Nephron progenitor cell (in vitro differentiated cells): ENCODE results near the gene MMP21.

Experiments
- DNase-seq: peaks from one replicate; pipeline ENCODE4 v3.0.0; 2021
- H3K27ac Mint-ChIP-seq: 2 replicates; pipeline ENCODE4 v1.8.0; 2021; ENCODE audit warnings: mild to moderate bottlenecking, moderate library complexity, mixed read lengths
- H3K27me3 Mint-ChIP-seq: 2 replicates; pipeline ENCODE4 v1.8.0; 2021; ENCODE audit warnings: mild to moderate bottlenecking, low read depth, mixed read lengths; ENCODE audit not compliant: poor library complexity
- H3K36me3 Mint-ChIP-seq: 2 replicates; pipeline ENCODE4 v1.8.0; 2021; ENCODE audit warnings: low read depth, mixed read lengths
- H3K4me1 Mint-ChIP-seq: 2 replicates; pipeline ENCODE4 v1.8.0; 2021; ENCODE audit warnings: mixed read lengths
- H3K4me3 Mint-ChIP-seq: 2 replicates; pipeline ENCODE4 v1.8.0; 2021; ENCODE audit warnings: mild to moderate bottlenecking, moderate library complexity, mixed read lengths
- H3K9me3 Mint-ChIP-seq: 2 replicates; pipeline ENCODE4 v1.8.0; 2021; ENCODE audit warnings: mild to moderate bottlenecking, moderate library complexity, mixed read lengths
- CTCF ChIP-seq: fragments of 200-600 bp; sonication (generic); IDR thresholded peaks from 2 replicates; pipeline ENCODE4 v1.5.0; 2021; ENCODE audit warnings: antibody characterized with exemption

MMP21 gene

DNA sequence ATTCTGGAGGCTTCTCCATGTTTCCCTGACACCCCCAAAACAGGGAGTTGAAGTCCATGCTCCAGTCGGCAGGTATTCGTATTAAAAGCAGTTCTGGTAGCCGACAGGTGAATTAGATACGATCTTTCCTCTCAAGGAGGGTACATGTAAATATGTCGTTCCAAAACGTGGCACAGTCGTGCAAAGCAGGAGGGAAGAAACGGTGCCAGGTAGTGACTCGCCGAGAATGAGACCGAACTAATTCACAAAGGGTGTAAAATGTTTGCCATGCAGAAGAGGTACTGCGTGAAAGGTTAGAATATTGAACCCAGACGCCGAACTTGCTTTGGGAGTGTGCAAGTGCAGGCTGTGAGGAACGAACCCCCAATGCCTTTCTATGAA, 55.6 kb downstream of the MMP21 start:
- TF ChIP-seq CTCF = no peak
- H3K9me3 Mint-ChIP-seq = peaks cover 30% of the 10 kb centered on the region
- peak overlapping the region; percentile 84 for H3K27ac Mint-ChIP-seq
- peaks cover 46% of the 10 kb centered on the region for H3K36me3 Mint-ChIP-seq
- H3K4me3 Mint-ChIP-seq = peak overlapping the region; percentile 97
- DNase-seq = no peak
- H3K4me1 Mint-ChIP-seq = peaks cover 20% of the 10 kb centered on the region
- no peaks in the 10 kb centered on the region for H3K27me3 Mint-ChIP-seq

DNA sequence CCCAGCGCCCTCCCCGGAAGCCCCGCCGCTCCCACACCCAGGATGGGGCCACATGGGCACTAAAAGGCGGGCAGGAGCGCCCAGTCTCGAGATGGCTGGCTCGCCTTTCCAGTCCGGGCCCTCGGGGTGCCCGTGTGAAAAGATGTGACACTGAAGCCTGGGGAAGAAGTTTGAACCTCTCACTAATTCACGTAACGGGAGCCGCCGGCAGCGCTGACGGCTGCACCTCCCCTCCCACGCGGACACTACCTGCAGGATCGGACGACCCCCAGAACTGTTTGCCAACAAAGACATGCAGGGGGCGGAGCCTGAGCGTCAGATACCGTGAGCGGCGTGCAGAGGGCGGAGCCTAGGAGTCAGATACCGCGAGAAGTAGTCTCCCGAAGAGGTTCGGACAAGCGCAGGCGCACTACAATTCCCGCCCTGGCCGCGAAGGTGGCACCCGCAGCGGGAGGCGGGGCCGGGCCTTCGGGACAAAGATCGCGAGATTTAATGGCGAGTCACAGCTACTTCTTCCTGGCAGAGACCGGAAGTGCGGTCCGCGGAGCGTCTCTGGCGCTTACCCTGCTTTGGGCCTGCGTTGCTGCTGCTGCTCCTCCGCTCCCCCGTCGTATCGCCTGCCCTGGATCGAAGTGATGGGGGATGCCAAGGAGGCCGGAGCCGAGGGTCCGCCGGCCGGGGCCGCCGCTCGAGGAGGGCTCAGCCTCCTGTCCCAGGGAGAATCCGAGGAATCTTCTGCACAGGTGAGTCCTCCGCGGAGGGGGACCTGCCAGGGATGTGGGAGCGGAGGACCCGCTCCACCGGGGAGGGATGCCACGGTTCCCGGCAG, 56.2 kb downstream of the MMP21 start, which contains the start of gene EDRF1:
Gene EDRF1, plus strand, starts transcription at position 537 of the 829 bp plus-strand sequence. Its CDS starts 99 bp downstream, at position 636.
- H3K27me3 Mint-ChIP-seq = no peaks in the 10 kb centered on the region
- peaks cover 40% of the 10 kb centered on the region for H3K36me3 Mint-ChIP-seq

More for the DNA sequence above, 56.2 kb downstream of the MMP21 start, which contains the start of gene EDRF1:
- peak; percentile 99 for DNase-seq
- peaks cover 30% of the 10 kb centered on the region for H3K9me3 Mint-ChIP-seq
- peak within 1 kb of the TSS; percentile 97 for H3K4me3 Mint-ChIP-seq
- peaks cover 20% of the 10 kb centered on the region for H3K4me1 Mint-ChIP-seq
- no peak for TF ChIP-seq CTCF
- H3K27ac Mint-ChIP-seq = peak within 1 kb of the TSS; percentile 86
